ENCODE data around the gene LGR5. TPM values are rescaled to one million over a fixed set of nuclear protein-coding genes. Genes with fewer than 3 reads are reported as not detected.

Gene LGR5
- polyA plus RNA-seq, 1 donor (not counting 4 experiments of a cell fraction or from before 2014, with no cell fraction given) = 0.05 TPM

GRCh38 chr12:71436696-71437095, 2.9 kb upstream of the LGR5 start:
- no peak overlapping the region for H3K9ac ChIP-seq (ENCODE audit: control insufficient read depth, extremely low read depth, insufficient read depth, low read length)
- H3K9me3 ChIP-seq (ENCODE audit: control insufficient read depth, low read depth, low read length) = no peaks in the 10 kb centered on the region
- H3K36me3 ChIP-seq (ENCODE audit: control insufficient read depth in 2 of 2, extremely low read depth in 1 of 2, insufficient read depth in 2 of 2, low read length in 2 of 2) = no peaks in the 10 kb centered on the region
- H3K4me1 ChIP-seq (ENCODE audit: control insufficient read depth, extremely low read depth, insufficient read depth, low read length) = peaks cover 14% of the 10 kb centered on the region
- H3K4me2 ChIP-seq (ENCODE audit: control insufficient read depth, extremely low read depth, insufficient read depth, low read depth, low read length) = no peak overlapping the region
- no peak for FAIRE-seq
- H2AFZ ChIP-seq (ENCODE audit: control insufficient read depth, low read length) = no peak overlapping the region
- H3K27me3 ChIP-seq (ENCODE audit: control insufficient read depth, extremely low read depth, insufficient read depth, low read length) = peaks cover 39% of the 10 kb centered on the region
- H3K9me1 ChIP-seq (ENCODE audit: control insufficient read depth, extremely low read depth, insufficient read depth, low read length) = no peaks in the 10 kb centered on the region
- no peaks in the 10 kb centered on the region for H3K79me2 ChIP-seq (ENCODE audit: control insufficient read depth, insufficient read depth, low read length)
- H3K4me3 ChIP-seq (ENCODE audit: control insufficient read depth in 2 of 3, extremely low read depth in 1 of 3, insufficient read depth in 2 of 3, low read depth in 1 of 3, low read length in 3 of 3) = no peak overlapping the region
- dilution Hi-C loops (cut with MboI; ENCODE audit: extremely low pct_ligation_motif_present, low sequenced_read_pairs) = no loop called here
- no peaks in the 10 kb centered on the region for H4K20me1 ChIP-seq (ENCODE audit: control insufficient read depth, extremely low read depth, insufficient read depth, low read length)
- no peak overlapping the region for H3K27ac ChIP-seq (ENCODE audit: control insufficient read depth, insufficient read depth, low read length)
- TF ChIP-seq, protein P1, sequence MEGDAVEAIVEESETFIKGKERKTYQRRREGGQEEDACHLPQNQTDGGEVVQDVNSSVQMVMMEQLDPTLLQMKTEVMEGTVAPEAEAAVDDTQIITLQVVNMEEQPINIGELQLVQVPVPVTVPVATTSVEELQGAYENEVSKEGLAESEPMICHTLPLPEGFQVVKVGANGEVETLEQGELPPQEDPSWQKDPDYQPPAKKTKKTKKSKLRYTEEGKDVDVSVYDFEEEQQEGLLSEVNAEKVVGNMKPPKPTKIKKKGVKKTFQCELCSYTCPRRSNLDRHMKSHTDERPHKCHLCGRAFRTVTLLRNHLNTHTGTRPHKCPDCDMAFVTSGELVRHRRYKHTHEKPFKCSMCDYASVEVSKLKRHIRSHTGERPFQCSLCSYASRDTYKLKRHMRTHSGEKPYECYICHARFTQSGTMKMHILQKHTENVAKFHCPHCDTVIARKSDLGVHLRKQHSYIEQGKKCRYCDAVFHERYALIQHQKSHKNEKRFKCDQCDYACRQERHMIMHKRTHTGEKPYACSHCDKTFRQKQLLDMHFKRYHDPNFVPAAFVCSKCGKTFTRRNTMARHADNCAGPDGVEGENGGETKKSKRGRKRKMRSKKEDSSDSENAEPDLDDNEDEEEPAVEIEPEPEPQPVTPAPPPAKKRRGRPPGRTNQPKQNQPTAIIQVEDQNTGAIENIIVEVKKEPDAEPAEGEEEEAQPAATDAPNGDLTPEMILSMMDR (optimal IDR thresholded peaks at IDR 0.05 in 1 of 3, IDR thresholded peaks at IDR 0.05 in 1 of 3, conservative IDR thresholded peaks at IDR 0.05 in 1 of 3; ENCODE audit: extremely low read depth in 1 of 3, insufficient read depth in 2 of 3, low read length in 3 of 3) = no peak
- TF ChIP-seq EZH2 (IDR thresholded peaks at IDR 0.05; ENCODE audit: low read length) = no peak
- DNase-seq (ENCODE audit: low read depth, low spot score) = no peak

GRCh38 chr12:71438670-71439361, 782 bp upstream of the LGR5 start:
- Histone ChIP-seq H3K4me3 (ENCODE audit: control insufficient read depth in 2 of 3, extremely low read depth in 1 of 3, insufficient read depth in 2 of 3, low read depth in 1 of 3, low read length in 3 of 3) (peak overlapping the region in 1 of 3 experiments; percentile 50), H3K79me2 (ENCODE audit: control insufficient read depth, insufficient read depth, low read length) (no peaks in the 10 kb centered on the region), H3K9me3 (ENCODE audit: control insufficient read depth, low read depth, low read length) (no peaks in the 10 kb centered on the region), H3K36me3 (ENCODE audit: control insufficient read depth in 2 of 2, extremely low read depth in 1 of 2, insufficient read depth in 2 of 2, low read length in 2 of 2) (no peaks in the 10 kb centered on the region), H3K27ac (ENCODE audit: control insufficient read depth, insufficient read depth, low read length) (no peak overlapping the region), H2AFZ (ENCODE audit: control insufficient read depth, low read length) (no peak overlapping the region), H3K27me3 (ENCODE audit: control insufficient read depth, extremely low read depth, insufficient read depth, low read length) (peaks cover 57% of the 10 kb centered on the region), H3K4me1 (ENCODE audit: control insufficient read depth, extremely low read depth, insufficient read depth, low read length) (peaks cover 14% of the 10 kb centered on the region), H4K20me1 (ENCODE audit: control insufficient read depth, extremely low read depth, insufficient read depth, low read length) (no peaks in the 10 kb centered on the region), H3K4me2 (ENCODE audit: control insufficient read depth, extremely low read depth, insufficient read depth, low read depth, low read length) (peak overlapping the region; percentile 62), H3K9ac (ENCODE audit: control insufficient read depth, extremely low read depth, insufficient read depth, low read length) (no peak overlapping the region), H3K9me1 (ENCODE audit: control insufficient read depth, extremely low read depth, insufficient read depth, low read length) (no peaks in the 10 kb centered on the region)
- FAIRE-seq (no peak), DNase-seq (ENCODE audit: low read depth, low spot score) (no peak)
- no peak for TF ChIP-seq EZH2 (IDR thresholded peaks at IDR 0.05; ENCODE audit: low read length)
- TF ChIP-seq, protein P1 (optimal IDR thresholded peaks at IDR 0.05 in 1 of 3, IDR thresholded peaks at IDR 0.05 in 1 of 3, conservative IDR thresholded peaks at IDR 0.05 in 1 of 3; ENCODE audit: extremely low read depth in 1 of 3, insufficient read depth in 2 of 3, low read length in 3 of 3) = no peak
- dilution Hi-C loops (cut with MboI; ENCODE audit: extremely low pct_ligation_motif_present, low sequenced_read_pairs) = no loop called here
